ENCODE data around the gene RPL37A.
A peak's percentile ranks its signal among the peaks of the same experiment; 100 is the strongest.

RPL37A gene

DNA sequence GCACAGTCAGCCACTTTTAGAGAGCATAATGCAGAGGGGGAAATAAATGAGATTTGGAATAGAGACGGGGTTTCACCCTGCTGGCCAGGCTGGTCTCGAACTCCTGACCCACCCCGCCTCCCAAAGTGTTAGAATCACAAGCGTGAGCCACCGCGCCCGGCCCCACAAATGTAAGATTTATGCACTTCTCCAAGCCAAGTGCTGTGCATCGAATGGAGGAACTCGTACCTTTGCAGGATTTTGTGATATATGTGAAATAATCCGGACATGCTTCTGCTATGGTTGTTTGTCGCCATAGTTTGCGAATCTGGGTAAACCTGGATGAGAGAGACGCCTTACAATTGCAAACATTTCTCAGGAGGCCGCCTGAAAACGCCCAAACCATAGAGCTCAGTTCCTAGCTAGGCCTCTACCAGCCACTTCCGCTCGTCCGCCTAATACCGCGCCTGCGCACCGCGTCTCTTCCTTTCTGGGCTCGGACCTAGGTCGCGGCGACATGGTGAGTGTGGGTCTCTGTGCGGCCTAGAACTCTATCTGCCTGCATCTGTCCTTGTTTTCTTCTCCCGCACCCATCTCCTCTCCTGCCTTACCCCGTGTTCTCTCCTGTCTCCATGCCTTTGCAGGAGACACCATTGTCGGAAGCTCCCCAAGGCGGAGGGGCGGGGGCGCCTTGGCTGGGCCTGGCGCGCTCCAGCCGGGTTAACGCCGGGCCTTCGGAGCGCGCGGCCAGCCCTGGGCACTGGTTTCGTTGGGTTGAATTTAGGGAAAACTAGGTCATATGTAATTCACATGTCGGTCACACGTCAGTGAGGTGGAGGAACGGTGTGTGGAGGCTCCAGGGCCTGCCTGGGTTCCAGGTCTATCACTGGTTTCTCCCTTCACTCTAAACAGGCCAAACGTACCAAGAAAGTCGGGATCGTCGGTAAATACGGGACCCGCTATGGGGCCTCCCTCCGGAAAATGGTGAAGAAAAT, at the start of gene RPL37A (continued):
- TF ChIP-seq ZNF670 (tag by site-specific recombination; IDR thresholded peaks at IDR 0.05; ENCODE audit: low read depth) (no peak), ZNF292 (tag by site-specific recombination; IDR thresholded peaks at IDR 0.05; ENCODE audit: borderline replicate concordance, low read depth) (no peak), ZNF704 (tag by site-specific recombination; IDR thresholded peaks at IDR 0.05) (no peak), ZNF600 (tag by site-specific recombination; IDR thresholded peaks at IDR 0.05) (no peak), ZNF37A (tag by site-specific recombination; IDR thresholded peaks at IDR 0.05) (no peak), ZNF184 (tag by site-specific recombination; IDR thresholded peaks at IDR 0.05) (0 out of 2 replicates have a peak, but pooled peaks have one; percentile 25), ZNF16 (tag by site-specific recombination; IDR thresholded peaks at IDR 0.05; ENCODE audit: low read depth) (no peak), ZNF473 (tag by site-specific recombination; IDR thresholded peaks at IDR 0.05) (no peak), ZNF501 (tag by site-specific recombination; IDR thresholded peaks at IDR 0.05) (peak; percentile 91), ZNF785 (tag by site-specific recombination; IDR thresholded peaks at IDR 0.05) (no peak), ZNF211 (tag by site-specific recombination; IDR thresholded peaks at IDR 0.05; ENCODE audit: low read depth) (no peak), KLF16 (tag by site-specific recombination; IDR thresholded peaks at IDR 0.05) (0 out of 2 replicates have a peak, but pooled peaks have one; percentile 62), ZBTB48 (tag by site-specific recombination; IDR thresholded peaks at IDR 0.05) (no peak), ZBTB11 (tag by site-specific recombination; conservative IDR thresholded peaks at IDR 0.05; ENCODE audit: low read depth) (peak; percentile 78), ZSCAN16 (tag by site-specific recombination; IDR thresholded peaks at IDR 0.05) (no peak), KLF7 (tag by site-specific recombination; IDR thresholded peaks at IDR 0.05; ENCODE audit: borderline replicate concordance) (peak; percentile 92; the same call in 1 of the 2 replicates), ZNF146 (tag by site-specific recombination; IDR thresholded peaks at IDR 0.05) (no peak), ZBTB17 (tag by site-specific recombination; IDR thresholded peaks at IDR 0.05) (peak; percentile 70), MYNN (tag by site-specific recombination; IDR thresholded peaks at IDR 0.05; ENCODE audit: borderline replicate concordance) (no peak), ZNF571 (tag by site-specific recombination; IDR thresholded peaks at IDR 0.05) (no peak), ZNF416 (tag by site-specific recombination; IDR thresholded peaks at IDR 0.05) (no peak), ZSCAN30 (tag by site-specific recombination; IDR thresholded peaks at IDR 0.05) (peak; percentile 34; the same call in 1 of the 2 replicates)
- TF ChIP-seq, protein P1, sequence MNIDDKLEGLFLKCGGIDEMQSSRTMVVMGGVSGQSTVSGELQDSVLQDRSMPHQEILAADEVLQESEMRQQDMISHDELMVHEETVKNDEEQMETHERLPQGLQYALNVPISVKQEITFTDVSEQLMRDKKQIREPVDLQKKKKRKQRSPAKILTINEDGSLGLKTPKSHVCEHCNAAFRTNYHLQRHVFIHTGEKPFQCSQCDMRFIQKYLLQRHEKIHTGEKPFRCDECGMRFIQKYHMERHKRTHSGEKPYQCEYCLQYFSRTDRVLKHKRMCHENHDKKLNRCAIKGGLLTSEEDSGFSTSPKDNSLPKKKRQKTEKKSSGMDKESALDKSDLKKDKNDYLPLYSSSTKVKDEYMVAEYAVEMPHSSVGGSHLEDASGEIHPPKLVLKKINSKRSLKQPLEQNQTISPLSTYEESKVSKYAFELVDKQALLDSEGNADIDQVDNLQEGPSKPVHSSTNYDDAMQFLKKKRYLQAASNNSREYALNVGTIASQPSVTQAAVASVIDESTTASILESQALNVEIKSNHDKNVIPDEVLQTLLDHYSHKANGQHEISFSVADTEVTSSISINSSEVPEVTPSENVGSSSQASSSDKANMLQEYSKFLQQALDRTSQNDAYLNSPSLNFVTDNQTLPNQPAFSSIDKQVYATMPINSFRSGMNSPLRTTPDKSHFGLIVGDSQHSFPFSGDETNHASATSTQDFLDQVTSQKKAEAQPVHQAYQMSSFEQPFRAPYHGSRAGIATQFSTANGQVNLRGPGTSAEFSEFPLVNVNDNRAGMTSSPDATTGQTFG (tag by site-specific recombination; IDR thresholded peaks at IDR 0.05; ENCODE audit: borderline replicate concordance), result no peak

Measured in HEK293 (cell line).